ENCODE measurements around the gene MYBPC1. TPM values are rescaled to one million over a fixed set of nuclear protein-coding genes. Genes with fewer than 3 reads are reported as not detected.

The MYBPC1 gene
- total and polyA plus RNA-seq, 2 of the 13 experiments (the other 11 are each of a cell fraction or from before 2014, with no cell fraction given): 0.31 to 0.53 TPM

GRCh38 chr12:101698800-101699347 is 104.1 kb downstream of the MYBPC1 start (continued):
- TF ChIP-seq SAP130 (CRISPR knock-in tag; IDR thresholded peaks at IDR 0.05; ENCODE audit: low read depth) (peak; percentile 54; the same call in 1 of the 2 replicates), AHDC1 (CRISPR knock-in tag; IDR thresholded peaks at IDR 0.05; ENCODE audit: borderline replicate concordance) (no peak), ZMYM2 (CRISPR knock-in tag; IDR thresholded peaks at IDR 0.05) (no peak), ZNF567 (CRISPR knock-in tag; IDR thresholded peaks at IDR 0.05; ENCODE audit: borderline replicate concordance) (no peak), SRY (CRISPR knock-in tag; IDR thresholded peaks at IDR 0.05) (no peak), ZNF576 (CRISPR knock-in tag; IDR thresholded peaks at IDR 0.05) (no peak), ZNF335 (CRISPR knock-in tag; IDR thresholded peaks at IDR 0.05) (no peak), SNAPC2 (CRISPR knock-in tag; IDR thresholded peaks at IDR 0.05) (no peak; the same call in 1 of the 2 replicates), ZNF615 (CRISPR knock-in tag; IDR thresholded peaks at IDR 0.05; ENCODE audit: borderline replicate concordance) (no peak)
- TF ChIP-seq, protein P1, sequence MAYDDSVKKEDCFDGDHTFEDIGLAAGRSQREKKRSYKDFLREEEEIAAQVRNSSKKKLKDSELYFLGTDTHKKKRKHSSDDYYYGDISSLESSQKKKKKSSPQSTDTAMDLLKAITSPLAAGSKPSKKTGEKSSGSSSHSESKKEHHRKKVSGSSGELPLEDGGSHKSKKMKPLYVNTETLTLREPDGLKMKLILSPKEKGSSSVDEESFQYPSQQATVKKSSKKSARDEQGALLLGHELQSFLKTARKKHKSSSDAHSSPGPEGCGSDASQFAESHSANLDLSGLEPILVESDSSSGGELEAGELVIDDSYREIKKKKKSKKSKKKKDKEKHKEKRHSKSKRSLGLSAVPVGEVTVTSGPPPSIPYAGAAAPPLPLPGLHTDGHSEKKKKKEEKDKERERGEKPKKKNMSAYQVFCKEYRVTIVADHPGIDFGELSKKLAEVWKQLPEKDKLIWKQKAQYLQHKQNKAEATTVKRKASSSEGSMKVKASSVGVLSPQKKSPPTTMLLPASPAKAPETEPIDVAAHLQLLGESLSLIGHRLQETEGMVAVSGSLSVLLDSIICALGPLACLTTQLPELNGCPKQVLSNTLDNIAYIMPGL (CRISPR knock-in tag; IDR thresholded peaks at IDR 0.05; ENCODE audit: borderline replicate concordance in 1 of 2, low read depth in 1 of 2): peak in 1 of 2 experiments; percentile 27; a peak in 3 of 4 replicates
